Choroid plexus epithelial cell (primary cell): ENCODE measurements around the gene ITGB7.
A peak's percentile ranks its signal among the peaks of the same experiment; 100 is the strongest.

ENCODE experiments used
- DNase-seq: peaks from one replicate; pipeline ENCODE4 v3.0.0-alpha.2; 2010; ENCODE audit warnings: low read depth
- H3K4me3 ChIP-seq: 2 replicates; pipeline ENCODE4 v1.5.1; 2011; ENCODE audit warnings: low read depth, mild to moderate bottlenecking, control low read depth, low read length, moderate library complexity
- CTCF ChIP-seq: conservative IDR thresholded peaks from 2 replicates; pipeline ENCODE4 v1.5.1; 2011; ENCODE audit warnings: low read depth, mild to moderate bottlenecking, control low read depth, inconsistent platforms, low read length, moderate library complexity

ITGB7 gene

GRCh38 chr12:53235164-53235563, 28.1 kb upstream of the ITGB7 start:
- no peak overlapping the region for H3K4me3 ChIP-seq
- no peak for TF ChIP-seq CTCF
- no peak for DNase-seq

- no peak overlapping the region for H3K4me3 ChIP-seq
- TF ChIP-seq CTCF, result no peak
- DNase-seq, result no peak
Observed at GRCh38 chr12:53234271-53234914, 27.3 kb upstream of the ITGB7 start.

- TF ChIP-seq CTCF, result no peak
- H3K4me3 ChIP-seq, result no peak overlapping the region
- no peak for DNase-seq
Observed at GRCh38 chr12:53233671-53234121, 26.6 kb upstream of the ITGB7 start.

GRCh38 chr12:53232646-53233461, 25.8 kb upstream of the ITGB7 start:
- DNase-seq, result no peak
- peak overlapping the region; percentile 59 for H3K4me3 ChIP-seq
- no peak for TF ChIP-seq CTCF

GRCh38 chr12:53231921-53232645, 25.0 kb upstream of the ITGB7 start, which contains the start of gene RARG:
TSS of gene RARG (minus strand) at chr12:53232209. CDS start at chr12:53227545, 4,664 bp downstream.
- no peak for DNase-seq
- H3K4me3 ChIP-seq, result peak within 1 kb of the TSS; percentile 59
- TF ChIP-seq CTCF, result no peak

- peak overlapping the region; percentile 59 for H3K4me3 ChIP-seq
- TF ChIP-seq CTCF, result no peak
- no peak for DNase-seq
Observed at GRCh38 chr12:53231671-53231920, 24.5 kb upstream of the ITGB7 start.
